ENCODE data around the gene CHST11.

Gene CHST11

GRCh38 chr12:104477510-104478390 lies 21.0 kb downstream of the CHST11 start:
- no peak for DNase-seq (ENCODE audit: extremely low spot score, insufficient read length, low read depth)
- no peak for FAIRE-seq

DNA sequence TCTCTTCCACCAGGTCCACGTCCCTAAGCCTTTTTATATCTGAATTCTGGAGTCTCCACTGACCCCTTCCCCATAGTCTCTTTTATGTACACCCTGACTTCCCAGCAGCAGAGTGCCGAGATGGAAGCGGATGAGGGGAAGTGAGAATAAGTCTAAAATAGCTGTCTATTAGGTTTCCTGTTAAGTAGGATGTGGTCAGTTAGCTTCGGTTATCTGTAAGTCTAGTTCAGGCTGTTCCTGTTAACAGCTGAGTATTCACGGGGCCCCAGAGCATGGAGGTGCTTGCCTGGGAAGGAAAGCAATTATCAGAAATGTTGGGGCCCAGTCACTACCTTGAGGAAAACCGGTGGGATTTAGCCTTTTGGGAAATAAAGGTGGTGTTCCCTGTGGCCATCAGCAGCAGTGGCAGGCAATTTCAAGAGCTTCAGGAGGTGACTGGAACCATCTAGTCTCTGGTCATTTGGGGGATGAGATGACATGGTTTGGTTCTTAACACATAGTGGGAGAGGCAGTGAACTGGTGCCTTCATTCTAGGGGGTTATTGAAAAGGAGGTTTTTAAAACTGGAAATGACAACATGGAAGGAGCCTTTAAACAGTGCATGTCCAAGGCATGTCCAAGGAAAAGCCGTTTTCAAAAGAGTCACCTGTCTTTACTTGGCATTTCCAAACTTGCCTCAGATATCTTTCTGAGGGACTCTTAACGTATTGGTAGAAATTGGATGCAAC lies 21.8 kb downstream of the CHST11 start:
- DNase-seq (ENCODE audit: extremely low spot score, insufficient read length, low read depth) (peak; percentile 58), FAIRE-seq (peak; percentile 98)

GRCh38 chr12:104479123-104479662 lies 22.4 kb downstream of the CHST11 start:
- DNase-seq (ENCODE audit: extremely low spot score, insufficient read length, low read depth), result no peak
- no peak for FAIRE-seq

- DNase-seq (ENCODE audit: extremely low spot score, insufficient read length, low read depth) (no peak), FAIRE-seq (no peak)
Measured at GRCh38 chr12:104480012-104480411, 23.3 kb downstream of the CHST11 start.

- FAIRE-seq, result no peak
- no peak for DNase-seq (ENCODE audit: extremely low spot score, insufficient read length, low read depth)
Measured at GRCh38 chr12:104480826-104481440, 24.2 kb downstream of the CHST11 start.

DNA sequence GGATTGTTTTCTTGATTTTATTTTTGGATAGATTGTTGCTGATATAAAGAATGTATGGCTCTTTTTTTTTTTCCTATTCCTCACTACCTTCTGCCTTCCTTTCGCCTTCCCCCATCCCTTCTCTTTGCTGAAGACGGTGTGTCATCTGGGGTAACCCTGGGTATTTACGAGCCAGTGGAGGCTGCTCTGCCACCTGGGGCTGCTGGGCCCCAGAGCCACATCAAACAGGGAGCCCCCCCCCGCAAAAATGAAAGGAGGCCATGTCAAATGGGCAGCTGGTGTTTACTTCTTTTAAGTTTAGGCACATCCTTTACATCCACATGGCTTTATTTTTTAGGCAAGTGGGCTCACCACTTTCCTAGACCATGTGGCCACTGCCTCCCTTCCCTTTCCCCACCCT lies 25.4 kb downstream of the CHST11 start:
- no peak for FAIRE-seq

GRCh38 chr12:104482748-104483147 lies 26.0 kb downstream of the CHST11 start:
- FAIRE-seq (no peak), DNase-seq (ENCODE audit: extremely low spot score, insufficient read length, low read depth) (no peak)

More for the DNA sequence above, 25.4 kb downstream of the CHST11 start:
- no peak for DNase-seq (ENCODE audit: extremely low spot score, insufficient read length, low read depth)

DNA sequence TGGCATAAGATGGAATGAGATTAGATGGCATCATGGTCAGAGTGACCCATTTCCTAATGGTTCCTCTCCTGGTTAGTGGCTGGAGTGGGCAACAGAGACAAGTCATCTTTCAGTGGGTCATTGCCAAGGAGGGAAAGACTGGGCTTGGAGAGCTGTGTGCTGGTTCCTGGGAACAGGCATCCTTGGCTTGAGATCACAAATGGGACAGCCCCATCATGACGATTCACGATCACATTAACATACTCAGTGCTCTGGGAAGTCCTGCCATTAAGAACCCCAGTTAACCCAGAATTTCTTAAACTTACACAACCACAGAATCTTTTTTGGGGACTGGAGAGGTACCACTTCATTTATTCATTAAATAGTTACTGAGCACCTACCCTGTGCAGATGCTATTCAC lies 27.3 kb downstream of the CHST11 start:
- no peak for DNase-seq (ENCODE audit: extremely low spot score, insufficient read length, low read depth)
- FAIRE-seq, result no peak

DNA sequence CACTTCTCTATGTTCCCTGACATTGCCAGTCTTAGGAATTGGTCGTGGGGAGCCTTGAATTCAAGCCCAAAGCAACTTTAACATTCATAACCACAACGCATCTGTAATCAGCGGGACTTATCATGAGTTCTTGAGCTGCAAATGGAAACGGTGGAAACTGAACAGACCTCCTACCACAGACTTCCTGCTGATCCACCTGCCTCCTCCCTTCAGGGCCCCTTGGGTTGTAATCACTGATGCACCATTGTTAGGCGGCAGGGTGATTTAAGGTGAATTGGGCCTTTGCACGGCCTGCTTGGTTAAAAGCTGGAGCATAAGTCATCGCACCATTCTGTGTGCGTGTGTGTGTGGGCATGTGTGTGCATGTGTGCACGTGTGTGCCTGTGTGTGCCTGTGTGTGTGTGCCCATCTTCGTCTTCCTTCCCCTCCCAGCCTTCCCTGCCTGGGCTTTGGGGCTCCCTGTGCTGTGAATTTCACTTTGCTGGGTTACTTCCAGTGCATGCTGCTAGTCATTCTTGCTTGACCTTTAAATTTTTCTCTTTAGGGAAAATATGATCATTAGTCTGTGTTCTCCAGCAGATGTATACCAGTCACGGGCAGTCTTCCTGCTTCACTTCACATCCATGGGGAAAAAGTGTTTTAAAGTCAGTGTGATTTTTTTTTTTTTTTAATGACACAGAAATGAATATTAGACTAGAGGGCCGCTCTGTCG lies 29.1 kb downstream of the CHST11 start:
- DNase-seq (ENCODE audit: extremely low spot score, insufficient read length, low read depth), result no peak
- FAIRE-seq, result no peak

- no peak for FAIRE-seq
- no peak for DNase-seq (ENCODE audit: extremely low spot score, insufficient read length, low read depth)
Measured at GRCh38 chr12:104486363-104486750, 29.6 kb downstream of the CHST11 start.

DNA sequence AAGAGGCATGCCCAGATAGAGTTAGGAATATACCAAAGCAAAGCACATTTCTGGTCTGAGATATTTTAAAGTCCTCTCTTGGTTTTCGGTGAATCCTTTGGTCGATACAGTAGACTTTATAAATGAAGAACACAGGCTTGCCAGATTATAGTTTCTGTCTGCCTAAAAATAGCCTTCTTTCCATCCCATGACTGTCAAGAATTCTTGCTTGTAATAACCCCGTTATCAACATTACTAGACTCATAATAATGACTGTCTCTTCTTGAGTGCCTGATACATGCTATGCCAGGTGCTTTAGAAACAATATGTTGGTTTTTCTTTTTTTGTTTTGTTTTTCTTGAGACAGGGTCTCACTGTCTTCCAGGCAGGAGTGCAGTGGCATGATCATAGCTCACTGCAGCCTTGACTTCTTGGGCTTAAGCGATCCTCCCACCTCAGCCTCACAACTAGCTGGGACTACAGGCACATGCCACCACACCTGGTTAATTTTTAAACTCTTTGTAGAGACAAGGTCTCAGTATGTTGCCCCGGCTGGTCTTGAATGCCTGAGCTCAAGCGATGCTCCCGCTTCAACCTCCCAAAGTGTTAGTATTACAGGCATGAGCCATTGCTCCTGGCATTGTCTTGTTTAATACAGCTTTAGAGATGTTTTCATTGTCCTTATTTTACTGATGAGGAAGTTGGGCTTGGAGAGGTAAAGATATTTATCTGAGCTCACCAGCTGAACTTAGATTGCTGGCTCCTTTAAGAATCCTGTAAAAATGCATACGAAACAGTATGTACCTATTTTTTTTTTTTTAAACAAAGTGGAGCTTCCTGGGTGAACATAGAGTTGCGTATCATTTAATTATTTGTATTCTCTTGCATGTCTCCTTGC lies 30.4 kb downstream of the CHST11 start:
- no peak for DNase-seq (ENCODE audit: extremely low spot score, insufficient read length, low read depth)
- no peak for FAIRE-seq

DNA sequence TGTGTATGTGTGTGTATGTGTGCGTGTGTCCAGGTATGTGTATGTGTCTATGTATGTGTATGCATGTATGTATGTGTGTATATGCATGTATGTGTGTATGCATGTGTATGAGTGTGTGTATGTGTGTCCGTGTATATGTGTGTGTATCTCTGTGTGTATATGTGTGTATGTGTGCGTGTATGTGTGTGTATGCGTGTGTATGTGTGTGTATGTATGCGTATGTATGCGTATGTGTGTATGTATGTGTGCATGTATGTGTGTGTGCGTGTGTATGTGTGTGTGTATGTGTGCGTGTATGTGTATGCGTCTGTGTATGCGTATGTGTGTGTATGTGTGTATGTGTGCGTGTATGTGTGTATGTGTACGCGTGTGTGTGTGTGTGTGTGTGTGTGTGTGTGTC lies 31.6 kb downstream of the CHST11 start:
- FAIRE-seq (no peak), DNase-seq (ENCODE audit: extremely low spot score, insufficient read length, low read depth) (no peak)

DNA sequence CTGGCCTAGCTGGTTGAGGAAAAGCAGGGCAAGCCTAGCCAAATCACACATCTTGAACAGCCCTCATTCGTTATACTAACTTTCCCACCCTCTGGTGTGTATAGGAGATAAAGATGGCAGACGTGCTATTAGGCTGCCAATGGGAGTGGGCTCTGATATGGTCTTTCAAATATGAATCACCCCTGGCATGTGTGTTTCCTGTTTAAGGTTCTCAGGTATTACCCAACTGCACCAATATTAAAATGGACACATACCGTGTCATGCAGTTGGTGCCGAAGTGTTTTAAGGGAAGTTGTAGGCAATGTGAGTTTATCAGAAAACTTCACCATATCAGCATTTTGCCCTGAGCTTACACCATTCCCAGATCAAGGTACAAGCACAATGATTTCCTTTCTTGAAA lies 33.4 kb downstream of the CHST11 start:
- FAIRE-seq, result no peak
- DNase-seq (ENCODE audit: extremely low spot score, insufficient read length, low read depth), result no peak

DNA sequence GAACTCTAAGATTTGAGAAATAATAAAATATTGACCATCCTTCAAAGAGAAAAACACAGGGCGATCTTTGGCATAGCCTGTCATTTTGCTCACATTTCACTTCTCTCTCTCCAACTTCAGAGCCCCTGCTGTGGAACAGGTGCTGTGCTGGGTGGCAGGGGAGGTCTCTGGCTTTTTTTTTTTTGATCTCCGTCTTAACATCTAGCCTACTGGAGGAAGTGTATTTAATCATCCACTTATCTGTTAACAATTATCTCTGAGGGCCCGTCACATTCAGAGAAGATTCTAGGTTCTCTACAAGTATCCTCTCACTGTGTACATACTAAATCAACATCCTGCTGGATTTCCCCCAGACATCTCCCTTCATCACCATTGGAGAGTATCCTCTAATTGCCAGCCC lies 34.1 kb downstream of the CHST11 start:
- DNase-seq (ENCODE audit: extremely low spot score, insufficient read length, low read depth) (no peak), FAIRE-seq (peak; percentile 36)

DNA sequence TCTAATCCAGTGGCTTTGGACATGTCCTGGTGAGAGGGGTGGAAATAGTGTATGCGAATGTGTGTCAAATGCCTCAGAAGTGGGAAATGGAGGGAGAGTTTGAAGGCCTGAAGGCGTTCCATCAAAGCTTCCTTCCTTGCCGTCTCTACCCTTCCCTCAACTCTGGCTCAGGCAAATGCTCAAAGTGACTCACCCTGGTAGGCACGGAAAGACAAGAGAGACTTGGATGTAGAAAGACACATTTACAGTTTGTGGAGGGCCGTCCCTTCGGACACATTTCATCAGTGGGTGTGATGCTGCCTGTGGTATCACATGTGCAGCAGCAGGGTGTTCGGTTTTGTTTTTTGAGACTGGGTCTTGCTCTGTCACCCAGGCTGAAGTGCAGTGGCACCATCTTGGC lies 36.7 kb downstream of the CHST11 start:
- DNase-seq (ENCODE audit: extremely low spot score, insufficient read length, low read depth) (no peak), FAIRE-seq (no peak)

GRCh38 chr12:104494137-104494792 lies 37.5 kb downstream of the CHST11 start:
- DNase-seq (ENCODE audit: extremely low spot score, insufficient read length, low read depth) (no peak), FAIRE-seq (peak; percentile 81)

DNA sequence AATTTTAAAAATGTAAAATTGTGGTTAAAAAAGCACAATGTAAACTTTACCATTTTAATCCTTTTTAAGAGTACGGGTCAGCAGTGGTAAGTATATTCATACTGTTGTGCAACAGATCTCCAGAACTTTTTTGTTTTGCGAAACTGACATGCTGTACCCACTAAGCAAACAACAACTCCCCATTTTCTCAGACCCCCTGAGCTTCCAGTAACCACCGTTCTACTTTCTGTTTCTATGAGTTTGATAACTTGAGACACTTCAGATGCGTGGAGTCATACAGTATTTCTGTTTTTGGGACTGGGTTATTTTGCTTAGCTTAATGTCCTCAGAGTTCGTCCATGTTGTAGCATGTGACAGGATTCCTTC lies 38.0 kb downstream of the CHST11 start:
- FAIRE-seq (peak; percentile 65), DNase-seq (ENCODE audit: extremely low spot score, insufficient read length, low read depth) (no peak)

DNA sequence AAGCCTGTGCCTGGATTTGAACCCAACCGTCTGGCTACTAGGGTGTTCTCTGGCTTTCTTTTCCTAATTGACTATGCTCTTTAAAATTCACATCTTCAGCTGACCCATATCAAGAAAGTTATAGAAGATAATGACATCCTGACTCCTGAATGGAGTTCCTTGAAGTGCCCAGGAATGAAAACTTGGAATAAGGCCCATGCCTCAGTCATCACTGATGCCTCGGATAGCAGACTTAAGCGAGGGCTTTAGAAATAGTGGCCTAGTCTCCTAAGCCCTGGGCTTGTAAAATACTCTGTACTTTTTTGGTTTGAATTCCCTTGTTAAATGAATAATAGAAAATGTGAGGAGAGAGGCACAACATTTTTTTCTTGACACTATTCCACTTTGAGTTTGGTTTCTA lies 39.0 kb downstream of the CHST11 start:
- DNase-seq (ENCODE audit: extremely low spot score, insufficient read length, low read depth), result no peak

GRCh38 chr12:104496336-104496735 lies 39.6 kb downstream of the CHST11 start:
- DNase-seq (ENCODE audit: extremely low spot score, insufficient read length, low read depth) (no peak), FAIRE-seq (no peak)

More for the DNA sequence above, 39.0 kb downstream of the CHST11 start:
- no peak for FAIRE-seq
